Neuronal stem cell (in vitro differentiated cells): ENCODE results near the gene NAT14.

Source experiments
- DNase-seq: peaks from one replicate; pipeline ENCODE4 v3.0.0-alpha.2; 2013; ENCODE audit warnings: low spot score
- H2AFZ ChIP-seq: one replicate; pipeline ENCODE4 v1.6.1; 2013; ENCODE audit warnings: mild to moderate bottlenecking, low read length, inconsistent platforms
- H2AK5ac ChIP-seq: 2 replicates; pipeline ENCODE4 v1.6.1; 2013; ENCODE audit warnings: low read depth, mild to moderate bottlenecking, inconsistent platforms, low read length, moderate library complexity, mixed read lengths
- H2BK120ac ChIP-seq: 2 replicates; pipeline ENCODE4 v1.6.1; 2013; ENCODE audit warnings: low read depth, mild to moderate bottlenecking, inconsistent platforms, low read length, moderate library complexity, mixed read lengths
- H2BK12ac ChIP-seq: one replicate; pipeline ENCODE4 v1.6.1; 2013; ENCODE audit warnings: low read length, inconsistent platforms
- H2BK15ac ChIP-seq: 2 replicates; pipeline ENCODE4 v1.6.1; 2013; ENCODE audit warnings: mild to moderate bottlenecking, low read length, inconsistent platforms, mixed read lengths
- H2BK5ac ChIP-seq: one replicate; pipeline ENCODE4 v1.6.1; 2013; ENCODE audit warnings: inconsistent platforms, mild to moderate bottlenecking, low read length, moderate library complexity
- H3K14ac ChIP-seq: one replicate; pipeline ENCODE4 v1.6.1; 2013; ENCODE audit warnings: low read length, inconsistent platforms
- H3K18ac ChIP-seq: 2 replicates; pipeline ENCODE4 v1.6.1; 2013; ENCODE audit warnings: low read length, inconsistent platforms
- H3K23ac ChIP-seq: 2 replicates; pipeline ENCODE4 v1.6.1; 2013; ENCODE audit warnings: low read depth, mild to moderate bottlenecking, mixed read lengths, low read length, inconsistent platforms; ENCODE audit not compliant: poor library complexity
- H3K27ac ChIP-seq: replicated peaks from 3 replicates; pipeline ENCODE4 v1.5.1; 2013; ENCODE audit warnings: low read length, inconsistent platforms
- H3K27me3 ChIP-seq, 3 experiments: 2 replicates each; pipeline ENCODE4 v1.6.1; 2013; ENCODE audit warnings: low read length in 3 of 3, mild to moderate bottlenecking in 2 of 3, inconsistent platforms in 1 of 3, low read depth in 1 of 3, mixed read lengths in 1 of 3, moderate library complexity in 1 of 3; ENCODE audit not compliant: control insufficient read depth in 3 of 3, insufficient read depth in 3 of 3
- H3K36me3 ChIP-seq, 2 donors: replicated peaks in 1 of 2; 2 replicates each; pipeline ENCODE4 v1.6.1; 2013; ENCODE audit warnings: low read length in 2 of 2; ENCODE audit not compliant: control insufficient read depth in 2 of 2, insufficient read depth in 2 of 2
- H3K4ac ChIP-seq: 2 replicates; pipeline ENCODE4 v1.6.1; 2013; ENCODE audit warnings: inconsistent platforms, mild to moderate bottlenecking, low read length, moderate library complexity
- H3K4me1 ChIP-seq, 2 donors: 1 replicate in 1 of 2; 2 replicates in 1 of 2; pipeline ENCODE4 v1.6.1; 2013; ENCODE audit warnings: low read length in 2 of 2, low read depth in 1 of 2; ENCODE audit not compliant: control insufficient read depth in 2 of 2, insufficient read depth in 1 of 2
- H3K4me2 ChIP-seq: one replicate; pipeline ENCODE4 v1.6.1; 2013; ENCODE audit warnings: mild to moderate bottlenecking, low read length, inconsistent platforms; ENCODE audit not compliant: insufficient read depth, poor library complexity, severe bottlenecking
- H3K4me3 ChIP-seq, 2 donors: 2 replicates each; pipeline ENCODE4 v1.5.1; 2013; ENCODE audit warnings: low read length in 2 of 2, mild to moderate bottlenecking in 2 of 2, inconsistent platforms in 1 of 2, moderate library complexity in 1 of 2
- H3K79me1 ChIP-seq: one replicate; pipeline ENCODE4 v1.6.1; 2013; ENCODE audit warnings: low read depth, mild to moderate bottlenecking, inconsistent platforms, low read length, moderate library complexity
- H3K9ac ChIP-seq: one replicate; pipeline ENCODE4 v1.6.1; 2013; ENCODE audit warnings: mild to moderate bottlenecking, low read depth, low read length, inconsistent platforms; ENCODE audit not compliant: poor library complexity
- H3K9me3 ChIP-seq, 2 donors: replicated peaks in 1 of 2; 2 replicates each; pipeline versions ENCODE3 to v1.6.1; 2013; ENCODE audit warnings: low read length in 2 of 2, mild to moderate bottlenecking in 2 of 2, inconsistent platforms in 1 of 2, low read depth in 1 of 2, mixed read lengths in 1 of 2, moderate library complexity in 1 of 2; ENCODE audit not compliant: control insufficient read depth in 2 of 2, insufficient read depth in 1 of 2
- H4K8ac ChIP-seq: one replicate; pipeline ENCODE4 v1.6.1; 2013; ENCODE audit warnings: low read depth, mild to moderate bottlenecking, inconsistent platforms, low read length, moderate library complexity
- H4K91ac ChIP-seq: one replicate; pipeline ENCODE4 v1.6.1; 2013; ENCODE audit warnings: low read length, low read depth, mild to moderate bottlenecking, inconsistent platforms; ENCODE audit not compliant: poor library complexity
- WGBS, 2 donors: extraction: QIAGEN DNeasy Blood & Tissue Kit; methylation state at CpG; one replicate each; pipeline ENCODE4 v1.1.7; 2013; ENCODE audit warnings: missing lambda C conversion rate in 2 of 2, mixed read lengths in 1 of 2; ENCODE audit not compliant: insufficient read length in 2 of 2, insufficient replicate concordance in 1 of 2; ENCODE audit errors: extremely low coverage in 2 of 2; 5-methylcytosine and 5-hydroxymethylcytosine counted together

The NAT14 gene

DNA sequence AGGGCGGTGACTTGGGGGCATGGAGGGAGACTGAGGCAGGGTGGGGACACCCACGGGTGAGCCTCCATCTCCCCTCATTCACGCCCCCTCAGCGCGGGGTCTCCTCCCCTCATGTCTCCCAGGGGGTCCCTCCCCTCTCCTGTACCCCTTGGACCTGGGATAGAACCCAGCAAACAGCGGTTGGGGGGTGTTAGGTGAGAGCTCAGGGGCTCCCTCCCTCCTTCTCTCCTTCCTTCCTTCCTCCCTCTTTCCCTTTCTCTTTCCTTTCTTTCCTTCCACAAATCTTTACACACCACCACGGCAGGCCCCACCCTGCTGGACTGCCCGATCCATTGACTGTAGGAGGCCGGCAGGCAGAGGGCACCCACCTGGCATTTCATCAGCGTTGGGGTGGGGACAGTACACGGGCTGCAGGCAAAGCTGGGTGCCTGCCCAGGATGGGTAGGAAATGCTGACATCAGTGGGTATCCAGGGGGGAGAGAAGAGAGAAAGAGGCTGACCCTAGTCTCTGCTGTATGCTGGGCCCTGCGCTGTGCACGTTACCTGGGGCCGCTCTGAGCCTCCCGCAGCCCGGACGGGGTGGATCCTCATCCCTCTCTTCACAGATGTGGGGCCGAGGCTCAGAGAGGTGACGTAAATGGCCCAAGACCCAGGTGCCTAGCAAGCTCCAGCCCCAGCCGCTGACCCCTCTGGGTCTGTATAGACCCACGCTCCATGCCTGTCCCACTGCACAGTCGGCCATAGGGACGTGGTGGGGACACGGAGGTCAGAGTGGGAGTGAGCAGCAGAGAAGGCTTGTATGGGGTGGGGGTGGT, 6.8 kb downstream of the NAT14 start:
- WGBS, 2 donors: no CpG with 5 or more reads among the region's 24 CpGs
- Histone ChIP-seq H3K27ac (no peak overlapping the region), H3K4me3 (no peak overlapping the region), H2BK15ac (no peak overlapping the region), H3K9ac (no peak overlapping the region), H3K9me3 (no peaks in the 10 kb centered on the region), H3K14ac (no peak overlapping the region), H3K4me1 (peaks cover 24 to 39% of the 10 kb centered on the region in 2 donors), H3K79me1 (peaks cover 6% of the 10 kb centered on the region), H2BK5ac (no peak overlapping the region), H4K91ac (no peak overlapping the region), H2BK12ac (no peak overlapping the region), H2AFZ (peak overlapping the region; percentile 73), H3K27me3 (no peaks in the 10 kb centered on the region), H3K23ac (peak overlapping the region; percentile 11), H3K4me2 (no peak overlapping the region), H4K8ac (no peak overlapping the region), H3K36me3 (no peaks in the 10 kb centered on the region), H3K4ac (peak overlapping the region; percentile 42), H2AK5ac (peak overlapping the region; percentile 81), H2BK120ac (no peak overlapping the region), H3K18ac (peak overlapping the region; percentile 24)
- DNase-seq: no peak

- WGBS, 2 donors: no CpG with 5 or more reads among the region's 12 CpGs
- Histone ChIP-seq H2AK5ac (peak overlapping the region; percentile 6), H3K23ac (no peak overlapping the region), H4K8ac (no peak overlapping the region), H3K4me1 (peaks cover 18 to 34% of the 10 kb centered on the region in 2 donors), H3K27me3 (no peaks in the 10 kb centered on the region), H3K4me3 (no peak overlapping the region), H3K18ac (no peak overlapping the region), H2BK120ac (no peak overlapping the region), H3K27ac (no peak overlapping the region), H3K4ac (no peak overlapping the region), H3K9ac (no peak overlapping the region), H3K9me3 (no peaks in the 10 kb centered on the region), H3K14ac (no peak overlapping the region), H3K79me1 (peaks cover 5% of the 10 kb centered on the region), H2BK12ac (no peak overlapping the region), H3K4me2 (no peak overlapping the region), H2AFZ (no peak overlapping the region), H3K36me3 (no peaks in the 10 kb centered on the region), H2BK15ac (no peak overlapping the region), H2BK5ac (peak overlapping the region; percentile 66), H4K91ac (no peak overlapping the region)
- no peak for DNase-seq
These were observed 7.5 kb downstream of the NAT14 start for GRCh38 chr19:55492362-55492944.

DNA sequence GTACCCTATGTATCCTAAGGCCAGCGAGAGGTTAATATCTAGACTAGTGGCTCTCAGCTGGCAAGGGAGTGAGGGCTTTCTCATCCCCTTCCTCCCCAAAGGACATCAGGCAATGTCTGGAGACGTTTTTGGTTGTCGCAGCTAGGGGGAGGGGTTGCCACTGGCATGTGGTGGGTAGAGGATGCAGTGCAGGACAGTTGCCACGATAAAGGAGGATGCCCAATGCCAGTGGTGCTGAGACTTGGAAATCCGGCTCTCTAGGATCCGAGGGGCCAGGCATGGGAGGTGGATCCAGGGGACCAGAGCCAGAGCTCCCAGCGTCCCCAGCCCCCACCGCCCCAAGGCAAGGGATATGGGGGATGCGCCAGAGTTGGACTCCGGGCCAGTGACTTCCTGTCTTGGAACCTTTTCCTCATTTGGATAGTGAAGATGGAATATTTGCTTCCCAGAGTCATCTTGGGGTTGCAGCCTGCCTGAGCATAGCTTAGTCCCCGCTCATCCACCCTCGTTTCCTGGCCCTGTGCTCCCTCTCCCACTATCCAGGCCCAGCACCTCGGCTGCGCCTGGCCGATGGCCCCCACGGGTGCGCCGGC, 8.2 kb downstream of the NAT14 start:
- Histone ChIP-seq H4K8ac (no peak overlapping the region), H3K4me1 (peaks cover 12 to 27% of the 10 kb centered on the region in 2 donors), H3K27me3 (no peaks in the 10 kb centered on the region), H2AFZ (no peak overlapping the region), H3K4me2 (no peak overlapping the region), H2AK5ac (peak overlapping the region; percentile 92), H3K18ac (peak overlapping the region; percentile 76), H3K14ac (no peak overlapping the region), H4K91ac (no peak overlapping the region), H2BK15ac (no peak overlapping the region), H3K4ac (no peak overlapping the region), H3K4me3 (no peak overlapping the region), H3K9me3 (no peaks in the 10 kb centered on the region), H3K36me3 (no peaks in the 10 kb centered on the region), H3K27ac (no peak overlapping the region), H2BK5ac (peak overlapping the region; percentile 66), H3K23ac (peak overlapping the region; percentile 31), H2BK12ac (no peak overlapping the region), H3K9ac (no peak overlapping the region), H2BK120ac (no peak overlapping the region), H3K79me1 (peaks cover 3% of the 10 kb centered on the region)
- DNase-seq: no peak
- WGBS, 2 donors: no CpG with 5 or more reads among the region's 18 CpGs

DNA sequence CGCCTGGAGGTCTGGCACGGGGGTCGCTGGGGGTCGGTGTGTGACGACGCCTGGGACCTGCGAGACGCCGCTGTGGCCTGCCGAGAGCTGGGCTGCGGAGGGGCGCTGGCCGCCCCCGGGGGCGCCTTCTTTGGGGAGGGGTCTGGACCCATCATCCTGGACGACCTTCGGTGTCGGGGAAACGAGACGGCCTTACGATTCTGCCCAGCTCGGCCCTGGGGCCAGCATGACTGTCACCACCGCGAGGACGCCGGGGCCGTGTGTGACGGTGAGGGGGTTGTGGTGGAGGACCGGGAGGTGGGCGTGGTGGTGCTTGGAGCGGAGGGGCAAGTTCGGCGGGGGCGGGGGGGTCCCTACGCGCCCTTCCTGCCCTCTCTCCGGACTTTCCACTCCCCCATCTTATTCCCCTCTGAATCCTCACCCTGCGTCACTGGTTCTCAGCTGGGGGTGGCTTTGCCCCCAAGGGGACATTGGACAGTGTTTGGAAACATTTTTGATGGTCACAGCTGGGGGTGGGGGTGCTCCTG, 8.7 kb downstream of the NAT14 start:
- H2BK120ac ChIP-seq: no peak overlapping the region
- H3K9ac ChIP-seq: no peak overlapping the region
- H4K91ac ChIP-seq: no peak overlapping the region
- no peaks in the 10 kb centered on the region for H3K36me3 ChIP-seq
- H3K27ac ChIP-seq: no peak overlapping the region
- peak overlapping the region; percentile 66 for H2BK5ac ChIP-seq
- H4K8ac ChIP-seq: no peak overlapping the region
- no peak for DNase-seq
- no CpG with 5 or more reads among the region's 38 CpGs for WGBS, 2 donors
- H3K4ac ChIP-seq: no peak overlapping the region
- H3K9me3 ChIP-seq: no peaks in the 10 kb centered on the region
- peaks cover 3% of the 10 kb centered on the region for H3K79me1 ChIP-seq
- H3K18ac ChIP-seq: peak overlapping the region; percentile 76
- H2AK5ac ChIP-seq: peak overlapping the region; percentile 92
- H3K27me3 ChIP-seq: no peaks in the 10 kb centered on the region
- no peak overlapping the region for H3K14ac ChIP-seq
- H3K4me1 ChIP-seq: peaks cover 8 to 23% of the 10 kb centered on the region in 2 donors
- no peak overlapping the region for H2AFZ ChIP-seq
- H3K4me3 ChIP-seq: no peak overlapping the region
- peak overlapping the region; percentile 31 for H3K23ac ChIP-seq
- no peak overlapping the region for H2BK15ac ChIP-seq
- H3K4me2 ChIP-seq: no peak overlapping the region
- H2BK12ac ChIP-seq: no peak overlapping the region
